H9 (cell line): Measurements from ENCODE around the gene TMEM151A. TPM values are rescaled to one million over a fixed set of nuclear protein-coding genes. Genes with fewer than 3 reads are reported as not detected.

Experiments
- DNase-seq: peaks from one replicate; pipeline ENCODE4 v3.0.0-alpha.2; 2017
- H2AFZ ChIP-seq: one replicate; pipeline ENCODE4 v1.6.1; 2013; ENCODE audit warnings: mild to moderate bottlenecking, low read length, control low read depth, moderate library complexity
- H2AK5ac ChIP-seq: 2 replicates; pipeline ENCODE4 v1.6.1; 2013; ENCODE audit warnings: low read length, control low read depth, mixed read lengths; ENCODE audit not compliant: insufficient read length
- H2BK120ac ChIP-seq: one replicate; pipeline ENCODE4 v1.6.1; 2013; ENCODE audit warnings: low read depth, mild to moderate bottlenecking, low read length, control low read depth, inconsistent platforms; ENCODE audit not compliant: poor library complexity, severe bottlenecking
- H2BK12ac ChIP-seq: 2 replicates; pipeline ENCODE4 v1.6.1; 2013; ENCODE audit warnings: low read length, control low read depth, mixed read lengths, low read depth; ENCODE audit not compliant: insufficient read length
- H2BK15ac ChIP-seq: 2 replicates; pipeline ENCODE4 v1.6.1; 2013; ENCODE audit warnings: low read depth, low read length, control low read depth
- H2BK20ac ChIP-seq: one replicate; pipeline ENCODE4 v1.6.1; 2013; ENCODE audit warnings: low read depth, mild to moderate bottlenecking, low read length, control low read depth, inconsistent platforms; ENCODE audit not compliant: poor library complexity, severe bottlenecking
- H2BK5ac ChIP-seq: 2 replicates; pipeline ENCODE4 v1.6.1; 2013; ENCODE audit warnings: low read length, control low read depth, mixed read lengths; ENCODE audit not compliant: insufficient read length
- H3K14ac ChIP-seq: 2 replicates; pipeline ENCODE4 v1.6.1; 2013; ENCODE audit warnings: low read length, control low read depth; ENCODE audit not compliant: insufficient read depth
- H3K18ac ChIP-seq: 2 replicates; pipeline ENCODE4 v1.6.1; 2013; ENCODE audit warnings: low read depth, mild to moderate bottlenecking, mixed read lengths, low read length, control low read depth; ENCODE audit not compliant: insufficient read length
- H3K23ac ChIP-seq: 2 replicates; pipeline ENCODE4 v1.6.1; 2013; ENCODE audit warnings: low read length, control low read depth, mixed read lengths, low read depth; ENCODE audit not compliant: insufficient read length
- H3K23me2 ChIP-seq: 2 replicates; pipeline ENCODE4 v1.6.1; 2013; ENCODE audit warnings: low read depth, mild to moderate bottlenecking, mixed read lengths, low read length, control low read depth; ENCODE audit not compliant: insufficient read length, poor library complexity, severe bottlenecking
- H3K27ac ChIP-seq: 2 replicates; pipeline ENCODE4 v1.5.1; 2013; ENCODE audit warnings: low read length, control low read depth, mixed read lengths, low read depth; ENCODE audit not compliant: insufficient read length
- H3K27me3 ChIP-seq: 2 replicates; pipeline ENCODE4 v1.6.1; 2013; ENCODE audit warnings: low read length, control low read depth, inconsistent platforms; ENCODE audit not compliant: insufficient read depth
- H3K4ac ChIP-seq: 2 replicates; pipeline ENCODE4 v1.6.1; 2013; ENCODE audit warnings: low read depth, mild to moderate bottlenecking, control low read depth, inconsistent platforms, low read length, moderate library complexity
- H3K4me1 ChIP-seq: 2 replicates; pipeline ENCODE4 v1.6.1; 2013; ENCODE audit warnings: low read length, control low read depth, inconsistent platforms; ENCODE audit not compliant: insufficient read depth
- H3K4me2 ChIP-seq: 2 replicates; pipeline ENCODE4 v1.6.1; 2013; ENCODE audit warnings: low read length, control low read depth, mixed read lengths; ENCODE audit not compliant: insufficient read length, insufficient read depth
- H3K56ac ChIP-seq: 2 replicates; pipeline ENCODE4 v1.6.1; 2013; ENCODE audit warnings: low read depth, mild to moderate bottlenecking, mixed read lengths, low read length, control low read depth; ENCODE audit not compliant: insufficient read length
- H3K79me1 ChIP-seq: 2 replicates; pipeline ENCODE4 v1.6.1; 2013; ENCODE audit warnings: low read depth, mild to moderate bottlenecking, moderate library complexity, low read length, control low read depth, inconsistent platforms; ENCODE audit not compliant: insufficient read depth, poor library complexity, severe bottlenecking
- H3K79me2 ChIP-seq: 2 replicates; pipeline ENCODE4 v1.6.1; 2013; ENCODE audit warnings: low read length, control low read depth, inconsistent platforms; ENCODE audit not compliant: insufficient read depth
- H3K9ac ChIP-seq: 2 replicates; pipeline ENCODE4 v1.6.1; 2013; ENCODE audit warnings: low read length, control low read depth, mixed read lengths; ENCODE audit not compliant: insufficient read length; ENCODE audit errors: extremely low read depth
- H3K9me3 ChIP-seq: one replicate; pipeline ENCODE4 v1.6.1; 2013; ENCODE audit warnings: low read depth, low read length, inconsistent platforms; ENCODE audit not compliant: control insufficient read depth
- H3T11ph ChIP-seq: one replicate; pipeline ENCODE4 v1.6.1; 2013; ENCODE audit warnings: mild to moderate bottlenecking, low read length, control low read depth, inconsistent platforms
- H4K20me1 ChIP-seq: one replicate; pipeline ENCODE4 v1.6.1; 2013; ENCODE audit not compliant: control insufficient read depth, insufficient read length, insufficient read depth
- H4K5ac ChIP-seq: 2 replicates; pipeline ENCODE4 v1.6.1; 2013; ENCODE audit warnings: low read depth, mild to moderate bottlenecking, mixed read lengths, low read length, control low read depth; ENCODE audit not compliant: insufficient read length
- H4K8ac ChIP-seq: replicated peaks from 2 replicates; pipeline ENCODE4 v1.6.1; 2013; ENCODE audit warnings: low read length, control low read depth, mixed read lengths, low read depth; ENCODE audit not compliant: insufficient read length
- H4K91ac ChIP-seq: 2 replicates; pipeline ENCODE4 v1.6.1; 2013; ENCODE audit warnings: low read depth, mild to moderate bottlenecking, moderate library complexity, mixed read lengths, low read length, control low read depth; ENCODE audit not compliant: insufficient read length
- H3K27ac Mint-ChIP-seq, 3 experiments: 2 replicates in 2 of 3; 3 replicates in 1 of 3; pipeline ENCODE4 v1.8.0; 2020 to 2021; ENCODE audit warnings: mixed read lengths in 3 of 3, mild to moderate bottlenecking in 1 of 3, moderate library complexity in 1 of 3
- H3K27me3 Mint-ChIP-seq: 2 replicates; pipeline ENCODE4 v1.8.0; 2021; ENCODE audit warnings: low read depth, mild to moderate bottlenecking, moderate library complexity, mixed read lengths
- H3K36me3 Mint-ChIP-seq, 3 experiments: 2 replicates in 2 of 3; 3 replicates in 1 of 3; pipeline ENCODE4 v1.8.0; 2020 to 2021; ENCODE audit warnings: low read depth in 3 of 3, mixed read lengths in 3 of 3; ENCODE audit not compliant: insufficient read depth in 1 of 3
- H3K4me1 Mint-ChIP-seq, 2 experiments: 2 replicates each; pipeline ENCODE4 v1.8.0; 2020; ENCODE audit warnings: mixed read lengths in 2 of 2
- H3K4me3 Mint-ChIP-seq, 2 experiments: 2 replicates in 1 of 2; 3 replicates in 1 of 2; pipeline ENCODE4 v1.8.0; 2020 to 2021; ENCODE audit warnings: mild to moderate bottlenecking in 2 of 2, mixed read lengths in 2 of 2, moderate library complexity in 1 of 2
- H3K9me3 Mint-ChIP-seq, 2 experiments: 2 replicates in 1 of 2; 3 replicates in 1 of 2; pipeline ENCODE4 v1.8.0; 2020; ENCODE audit warnings: mild to moderate bottlenecking in 2 of 2, mixed read lengths in 2 of 2, moderate library complexity in 1 of 2
- WGBS: extraction: QIAGEN DNeasy Blood & Tissue Kit; methylation state at CpG from one replicate; pipeline ENCODE4 v1.1.7; 2013; ENCODE audit warnings: missing lambda C conversion rate, low lambda C conversion rate, mixed read lengths; ENCODE audit not compliant: insufficient read length; ENCODE audit errors: extremely low coverage; 5-methylcytosine and 5-hydroxymethylcytosine counted together
- total RNA-seq: library from RNA; stranded (reverse); gene quantifications from 2 replicates; pipeline ENCODE4 v1.2.1, GENCODE V29; 2021
- TF ChIP-seq, protein P1 (sequence below): fragments of 200-600 bp; sonication (generic); conservative IDR thresholded peaks from 3 replicates; pipeline ENCODE4 v1.8.0; 2021; ENCODE audit warnings: antibody characterized with exemption, mild to moderate bottlenecking

Gene TMEM151A
- total RNA-seq, 1 experiment from 2014 or later = 1.2 TPM

GRCh38 chr11:66302656-66303055, 11.0 kb downstream of the TMEM151A start:
- no peak overlapping the region for H2AFZ ChIP-seq
- H3K14ac ChIP-seq = no peak overlapping the region
- no peaks in the 10 kb centered on the region for H3K23me2 ChIP-seq
- no peak overlapping the region for H3K23ac ChIP-seq
- H3K9me3 Mint-ChIP-seq = no peaks in the 10 kb centered on the region
- peaks cover 7% of the 10 kb centered on the region for H3K27me3 Mint-ChIP-seq
- H3K9me3 ChIP-seq = no peaks in the 10 kb centered on the region
- no peak overlapping the region for H2AK5ac ChIP-seq
- H3K4me1 ChIP-seq = no peaks in the 10 kb centered on the region; the same call in 1 of the 2 replicates
- no peak overlapping the region for H2BK15ac ChIP-seq
- no peak overlapping the region for H4K8ac ChIP-seq
- H3K79me2 ChIP-seq = no peaks in the 10 kb centered on the region
- H2BK20ac ChIP-seq = no peak overlapping the region
- H3K36me3 Mint-ChIP-seq = no peaks in the 10 kb centered on the region
- H3K4me2 ChIP-seq = no peak overlapping the region
- no peak overlapping the region for H3K4ac ChIP-seq
- H4K91ac ChIP-seq = no peak overlapping the region
- no peak overlapping the region for H3T11ph ChIP-seq
- H3K27me3 ChIP-seq = no peaks in the 10 kb centered on the region
- H4K5ac ChIP-seq = no peak overlapping the region
- no peak overlapping the region for H2BK12ac ChIP-seq
- no peak for DNase-seq
- no peak overlapping the region for H3K9ac ChIP-seq
- no peak overlapping the region for H3K18ac ChIP-seq
- H3K4me3 Mint-ChIP-seq = no peak overlapping the region
- TF ChIP-seq, protein P1, sequence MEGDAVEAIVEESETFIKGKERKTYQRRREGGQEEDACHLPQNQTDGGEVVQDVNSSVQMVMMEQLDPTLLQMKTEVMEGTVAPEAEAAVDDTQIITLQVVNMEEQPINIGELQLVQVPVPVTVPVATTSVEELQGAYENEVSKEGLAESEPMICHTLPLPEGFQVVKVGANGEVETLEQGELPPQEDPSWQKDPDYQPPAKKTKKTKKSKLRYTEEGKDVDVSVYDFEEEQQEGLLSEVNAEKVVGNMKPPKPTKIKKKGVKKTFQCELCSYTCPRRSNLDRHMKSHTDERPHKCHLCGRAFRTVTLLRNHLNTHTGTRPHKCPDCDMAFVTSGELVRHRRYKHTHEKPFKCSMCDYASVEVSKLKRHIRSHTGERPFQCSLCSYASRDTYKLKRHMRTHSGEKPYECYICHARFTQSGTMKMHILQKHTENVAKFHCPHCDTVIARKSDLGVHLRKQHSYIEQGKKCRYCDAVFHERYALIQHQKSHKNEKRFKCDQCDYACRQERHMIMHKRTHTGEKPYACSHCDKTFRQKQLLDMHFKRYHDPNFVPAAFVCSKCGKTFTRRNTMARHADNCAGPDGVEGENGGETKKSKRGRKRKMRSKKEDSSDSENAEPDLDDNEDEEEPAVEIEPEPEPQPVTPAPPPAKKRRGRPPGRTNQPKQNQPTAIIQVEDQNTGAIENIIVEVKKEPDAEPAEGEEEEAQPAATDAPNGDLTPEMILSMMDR = no peak
- no peaks in the 10 kb centered on the region for H3K79me1 ChIP-seq
- H3K4me1 Mint-ChIP-seq = peaks cover 7 to 9% of the 10 kb centered on the region in 2 experiments
- WGBS = no CpG with 5 or more reads among the region's 12 CpGs
- H3K27ac Mint-ChIP-seq = no peak overlapping the region; a peak in 2 of 7 replicates
- H3K27ac ChIP-seq = no peak overlapping the region
- no peak overlapping the region for H3K56ac ChIP-seq
- no peak overlapping the region for H2BK5ac ChIP-seq
- no peak overlapping the region for H2BK120ac ChIP-seq
- no peaks in the 10 kb centered on the region for H4K20me1 ChIP-seq
